Peyer's patch (tissue), 4 donors: Measurements from ENCODE around the gene MSMB.
"Not testable (repeated sequence)": the region's sequence is repeated elsewhere in the genome, so short reads cannot be mapped to it uniquely, and the experiment has no call there.

ENCODE experiments used
- CTCF ChIP-seq, 6 experiments: fragments of 450-650 bp in 4 of 6; fragments of 200-600 bp in 2 of 6; sonication (generic) in 1 of 6; IDR thresholded peaks; one replicate each; pipeline ENCODE4 v1.5.1; 2017 to 2019; ENCODE audit warnings: antibody characterized with exemption in 6 of 6, mild to moderate bottlenecking in 3 of 6, moderate library complexity in 1 of 6
- POLR2A ChIP-seq, 2 donors: fragments of 450-650 bp; IDR thresholded peaks; one replicate each; pipeline ENCODE4 v1.5.1; 2017; ENCODE audit warnings: antibody characterized with exemption in 2 of 2, mild to moderate bottlenecking in 2 of 2, moderate library complexity in 2 of 2

GRCh38 chr10:46049497-46049831 is 3.4 kb upstream of the MSMB start:
- TF ChIP-seq CTCF, POLR2A (IDR thresholded peaks at IDR 0.05): not testable (repeated sequence)
